ENCODE measurements around the gene SCUBE3.

SCUBE3 gene

GRCh38 chr6:35209081-35209480 is 4.7 kb upstream of the SCUBE3 start:
- H3K27me3 ChIP-seq (ENCODE audit: control insufficient read depth, insufficient read depth, low read length): no peaks in the 10 kb centered on the region
- no peak for TF ChIP-seq CTCF (IDR thresholded peaks at IDR 0.05)
- no peak overlapping the region for H3K4me2 ChIP-seq (ENCODE audit: low read length)
- no peaks in the 10 kb centered on the region for H3K79me2 ChIP-seq
- H3K36me3 ChIP-seq (ENCODE audit: control insufficient read depth, insufficient read depth, low read length): no peaks in the 10 kb centered on the region
- peaks cover 4% of the 10 kb centered on the region for H3K4me1 ChIP-seq
- H3K4me3 ChIP-seq (ENCODE audit: low read depth, low read length): no peak overlapping the region
- no peak overlapping the region for H3K9ac ChIP-seq
- H2AFZ ChIP-seq: no peak overlapping the region
- no peaks in the 10 kb centered on the region for H3K9me3 ChIP-seq (ENCODE audit: control insufficient read depth, low read length)
- H3K27ac ChIP-seq: no peak overlapping the region

- no peak overlapping the region for H3K27ac ChIP-seq
- no peaks in the 10 kb centered on the region for H3K79me2 ChIP-seq
- no peak overlapping the region for H3K9ac ChIP-seq
- no peak for TF ChIP-seq CTCF (IDR thresholded peaks at IDR 0.05)
- H3K27me3 ChIP-seq (ENCODE audit: control insufficient read depth, insufficient read depth, low read length): peaks cover 4% of the 10 kb centered on the region
- no peaks in the 10 kb centered on the region for H3K36me3 ChIP-seq (ENCODE audit: control insufficient read depth, insufficient read depth, low read length)
- no peak overlapping the region for H2AFZ ChIP-seq
- H3K4me3 ChIP-seq (ENCODE audit: low read depth, low read length): no peak overlapping the region
- H3K4me2 ChIP-seq (ENCODE audit: low read length): no peak overlapping the region
- H3K4me1 ChIP-seq: peaks cover 4% of the 10 kb centered on the region
- H3K9me3 ChIP-seq (ENCODE audit: control insufficient read depth, low read length): no peaks in the 10 kb centered on the region
These were observed 4.0 kb upstream of the SCUBE3 start for GRCh38 chr6:35209622-35210247.

GRCh38 chr6:35213298-35213791 is 411 bp upstream of the SCUBE3 start:
- no peak overlapping the region for H3K4me3 ChIP-seq (ENCODE audit: low read depth, low read length)
- no peaks in the 10 kb centered on the region for H3K79me2 ChIP-seq
- peak overlapping the region; percentile 34 for H2AFZ ChIP-seq
- no peaks in the 10 kb centered on the region for H3K9me3 ChIP-seq (ENCODE audit: control insufficient read depth, low read length)
- H3K27ac ChIP-seq: no peak overlapping the region
- H3K4me2 ChIP-seq (ENCODE audit: low read length): peak overlapping the region; percentile 55
- H3K9ac ChIP-seq: no peak overlapping the region
- peaks cover 8% of the 10 kb centered on the region for H3K4me1 ChIP-seq
- peaks cover 4% of the 10 kb centered on the region for H3K27me3 ChIP-seq (ENCODE audit: control insufficient read depth, insufficient read depth, low read length)
- H3K36me3 ChIP-seq (ENCODE audit: control insufficient read depth, insufficient read depth, low read length): no peaks in the 10 kb centered on the region
- TF ChIP-seq CTCF (IDR thresholded peaks at IDR 0.05): no peak

- peaks cover 8% of the 10 kb centered on the region for H3K4me1 ChIP-seq
- H3K9me3 ChIP-seq (ENCODE audit: control insufficient read depth, low read length): no peaks in the 10 kb centered on the region
- H2AFZ ChIP-seq: no peak overlapping the region
- peaks cover 4% of the 10 kb centered on the region for H3K27me3 ChIP-seq (ENCODE audit: control insufficient read depth, insufficient read depth, low read length)
- no peak overlapping the region for H3K4me3 ChIP-seq (ENCODE audit: low read depth, low read length)
- no peaks in the 10 kb centered on the region for H3K79me2 ChIP-seq
- H3K27ac ChIP-seq: no peak overlapping the region
- TF ChIP-seq CTCF (IDR thresholded peaks at IDR 0.05): no peak
- no peaks in the 10 kb centered on the region for H3K36me3 ChIP-seq (ENCODE audit: control insufficient read depth, insufficient read depth, low read length)
- H3K9ac ChIP-seq: no peak overlapping the region
- H3K4me2 ChIP-seq (ENCODE audit: low read length): no peak overlapping the region
These were observed 1.3 kb downstream of the SCUBE3 start for GRCh38 chr6:35214869-35215664.

Measured in parathyroid adenoma (tissue), 2 donors.